ENCODE measurements around the gene SLC28A1. TPM values are rescaled to one million over a fixed set of nuclear protein-coding genes. Genes with fewer than 3 reads are reported as not detected.

Gene SLC28A1
- total RNA-seq, 8 experiments from 2014 or later: 0.05 to 0.14 (median 0.14) TPM; not detected in 5

DNA sequence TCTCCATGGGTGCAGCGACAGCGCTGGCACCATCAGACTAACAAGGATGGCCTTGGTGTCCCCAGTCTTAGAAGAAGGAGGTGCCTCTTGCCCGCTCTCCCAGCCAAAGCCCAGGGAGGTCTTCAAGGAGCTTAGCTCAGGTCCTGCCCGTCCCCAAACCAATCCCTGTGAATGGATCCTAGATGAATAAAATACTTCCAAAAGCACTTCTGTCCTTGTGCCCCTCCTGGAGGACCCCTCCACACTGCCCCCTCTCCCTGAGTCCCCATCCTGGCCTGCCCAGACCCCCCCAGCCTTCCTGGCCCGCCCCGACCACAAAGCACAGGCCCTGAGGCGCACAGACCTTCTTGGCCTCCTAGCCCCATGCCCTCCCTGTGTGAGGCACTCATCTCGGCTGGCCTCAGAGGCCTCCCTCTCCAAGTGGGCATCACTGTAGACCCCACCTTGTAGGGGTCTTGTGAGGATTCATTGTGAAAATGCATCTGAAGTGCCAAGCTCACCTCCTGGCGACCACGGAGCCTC lies 8.4 kb downstream of the SLC28A1 start:
- in situ Hi-C loops (cut with MboI; ENCODE audit: low pct_unique_long_range_greater_than_20kb in 2 of 9, low sequenced_read_pairs in 9 of 9, unreplicated experiment in 9 of 9): no loop called here
- WGBS, 10 experiments: 80 to 100% methylated on average over 2 of the region's 10 CpGs; no CpG with 5 or more reads in 8 of the 10 experiments
- no peak overlapping the region for H3K27ac ChIP-seq
- H3K4me3 ChIP-seq: no peak overlapping the region
- no peaks in the 10 kb centered on the region for H3K4me1 ChIP-seq (replicated peaks in 1 of 2)
- no peak for ATAC-seq (replicated peaks in 6 of 8)

DNA sequence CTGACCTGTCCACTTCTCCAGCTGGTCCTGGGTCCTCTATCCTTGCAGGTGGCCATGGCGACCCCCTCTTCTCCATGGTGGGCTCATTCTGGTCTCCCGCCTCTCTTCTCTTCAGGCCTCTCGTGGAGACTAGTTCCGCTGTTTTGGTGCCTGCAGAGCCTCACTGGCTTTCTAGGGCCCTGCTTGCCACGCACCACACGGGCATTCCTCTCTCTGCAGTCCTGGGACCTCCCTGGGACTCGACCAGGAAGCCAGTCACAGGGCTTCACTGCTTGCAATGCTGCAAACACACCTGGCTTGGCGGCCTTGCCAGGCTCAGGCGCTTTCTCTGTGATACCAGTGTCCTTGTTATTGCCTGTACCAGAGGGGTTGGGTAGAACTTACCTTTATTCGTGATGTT lies 9.1 kb downstream of the SLC28A1 start:
- no peak for ATAC-seq (replicated peaks in 6 of 8)
- Histone ChIP-seq H3K4me1 (replicated peaks in 1 of 2) (no peaks in the 10 kb centered on the region), H3K27ac (no peak overlapping the region), H3K4me3 (no peak overlapping the region)
- in situ Hi-C loops (cut with MboI; ENCODE audit: low pct_unique_long_range_greater_than_20kb in 2 of 9, low sequenced_read_pairs in 9 of 9, unreplicated experiment in 9 of 9): no loop called here
- WGBS, 10 experiments: 50 to 100% (median 80%) methylated on average over 1 to 10 of the region's 10 CpGs; no CpG with 5 or more reads in 2 of the 10 experiments

DNA sequence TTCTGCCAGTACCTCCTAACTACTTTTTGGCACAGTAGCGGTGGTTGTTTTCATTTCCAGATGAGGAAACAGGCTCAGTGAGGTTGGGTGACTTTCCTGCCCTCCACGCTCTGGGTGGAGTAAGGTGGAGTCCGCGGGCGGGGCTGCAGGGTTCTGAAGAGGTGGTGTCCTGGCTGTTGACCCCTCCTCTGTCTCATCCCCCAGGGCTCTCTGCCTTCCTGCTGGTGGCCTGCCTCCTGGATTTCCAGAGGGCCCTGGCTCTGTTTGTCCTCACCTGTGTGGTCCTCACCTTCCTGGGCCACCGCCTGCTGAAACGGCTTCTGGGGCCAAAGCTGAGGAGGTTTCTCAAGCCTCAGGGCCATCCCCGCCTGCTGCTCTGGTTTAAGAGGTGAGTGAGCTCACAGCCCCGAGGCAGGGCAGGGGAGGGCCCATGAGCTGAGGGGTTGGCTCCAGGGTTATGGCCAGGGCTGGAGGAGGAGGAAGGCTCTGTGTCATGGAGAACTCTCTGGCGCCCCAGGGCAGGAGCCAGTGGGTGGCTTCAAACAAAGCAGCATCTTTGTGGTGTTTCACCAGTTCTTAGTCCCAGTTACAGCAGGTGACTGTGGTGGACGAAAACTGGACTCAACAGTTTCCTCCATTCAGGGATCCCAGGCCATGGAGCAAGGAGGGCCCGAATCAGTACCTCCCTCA lies 10.4 kb downstream of the SLC28A1 start:
- 60 to 100% (median 82%) methylated on average over 1 to 8 of the region's 12 CpGs; no CpG with 5 or more reads in 4 of the 10 experiments for WGBS, 10 experiments
- Histone ChIP-seq H3K4me3 (no peak overlapping the region), H3K4me1 (replicated peaks in 1 of 2) (no peaks in the 10 kb centered on the region), H3K27ac (no peak overlapping the region)
- peak in 3 of 8 experiments; percentile 31 to 81 (median 71) for ATAC-seq (replicated peaks in 6 of 8)
- in situ Hi-C loops (cut with MboI; ENCODE audit: low pct_unique_long_range_greater_than_20kb in 2 of 9, low sequenced_read_pairs in 9 of 9, unreplicated experiment in 9 of 9): no loop called here

DNA sequence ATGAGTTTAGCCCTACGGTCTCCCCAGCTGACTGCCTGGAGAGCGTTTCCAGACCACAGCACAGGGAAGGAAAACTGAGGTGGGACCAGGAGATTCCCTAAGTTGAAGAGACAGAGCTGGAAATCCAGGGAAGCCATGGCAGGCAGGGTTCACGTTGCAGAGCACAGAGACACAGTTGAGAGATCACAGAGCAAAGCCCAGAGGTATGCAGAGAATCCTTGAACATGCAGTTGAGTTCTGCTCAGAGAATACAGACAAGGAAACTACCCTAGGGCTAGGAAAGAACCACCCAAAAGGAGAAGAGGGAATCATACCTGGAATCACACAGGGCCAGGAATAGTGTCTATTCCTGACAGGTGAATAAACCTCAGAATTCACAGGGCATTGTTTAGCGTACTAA lies 14.3 kb downstream of the SLC28A1 start:
- Histone ChIP-seq H3K27ac (no peak overlapping the region), H3K4me3 (no peak overlapping the region), H3K4me1 (replicated peaks in 1 of 2) (no peaks in the 10 kb centered on the region)
- ATAC-seq (replicated peaks in 6 of 8): no peak
- in situ Hi-C loops (cut with MboI; ENCODE audit: low pct_unique_long_range_greater_than_20kb in 2 of 9, low sequenced_read_pairs in 9 of 9, unreplicated experiment in 9 of 9): no loop called here
- 34 to 100% (median 57%) methylated on average over 1 to 4 of the region's 4 CpGs; no CpG with 5 or more reads in 2 of the 10 experiments for WGBS, 10 experiments

DNA sequence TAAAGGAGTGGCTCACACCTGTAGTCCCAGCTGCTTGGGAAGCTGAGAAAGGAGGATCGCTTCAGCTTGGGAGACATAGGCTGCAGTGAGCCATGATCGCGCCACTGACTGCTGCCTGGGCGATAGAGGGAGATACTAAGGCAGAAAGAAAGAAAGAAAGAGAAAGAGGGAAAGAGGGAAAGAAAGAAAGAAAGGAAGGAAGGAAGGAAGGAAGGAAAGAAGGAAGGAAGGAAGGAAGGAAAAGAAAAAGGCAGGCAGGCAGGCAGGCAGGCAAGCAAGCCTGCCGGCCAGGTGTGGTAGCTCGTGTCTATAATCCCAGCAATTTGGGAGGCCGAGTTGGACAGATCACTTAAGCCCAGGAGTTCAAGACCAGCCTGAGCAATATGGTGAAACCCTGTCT lies 15.3 kb downstream of the SLC28A1 start:
- ATAC-seq (replicated peaks in 6 of 8): no peak
- in situ Hi-C loops (cut with MboI; ENCODE audit: low pct_unique_long_range_greater_than_20kb in 2 of 9, low sequenced_read_pairs in 9 of 9, unreplicated experiment in 9 of 9): no loop called here
- H3K27ac ChIP-seq: no peak overlapping the region
- H3K4me3 ChIP-seq: no peak overlapping the region
- H3K4me1 ChIP-seq (replicated peaks in 1 of 2): no peaks in the 10 kb centered on the region
- 67 to 100% (median 92%) methylated on average over 1 to 7 of the region's 7 CpGs; no CpG with 5 or more reads in 3 of the 10 experiments for WGBS, 10 experiments

DNA sequence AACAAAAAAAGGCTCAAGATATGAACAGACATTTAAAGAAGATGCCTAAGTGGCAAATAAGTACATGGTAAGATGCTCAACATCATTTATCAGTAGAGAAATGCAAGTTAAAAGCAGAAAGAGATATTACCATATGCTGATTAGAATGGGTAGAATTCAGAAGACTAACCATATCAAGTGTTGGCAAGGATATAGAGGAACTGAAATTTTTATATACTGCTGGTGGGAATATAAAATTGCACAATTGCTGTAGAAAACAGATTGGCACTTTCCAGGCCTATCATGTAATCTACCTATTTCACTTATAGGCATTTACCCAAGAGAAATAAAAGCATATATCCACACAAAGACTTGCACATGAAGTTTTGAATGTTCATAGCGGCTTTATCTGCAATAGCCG lies 17.1 kb downstream of the SLC28A1 start:
- H3K4me3 ChIP-seq: no peak overlapping the region
- in situ Hi-C loops (cut with MboI; ENCODE audit: low pct_unique_long_range_greater_than_20kb in 2 of 9, low sequenced_read_pairs in 9 of 9, unreplicated experiment in 9 of 9): no loop called here
- 63 to 100% (median 87%) methylated on average over 1 to 2 of the region's 2 CpGs; no CpG with 5 or more reads in 1 of the 10 experiments for WGBS, 10 experiments

DNA sequence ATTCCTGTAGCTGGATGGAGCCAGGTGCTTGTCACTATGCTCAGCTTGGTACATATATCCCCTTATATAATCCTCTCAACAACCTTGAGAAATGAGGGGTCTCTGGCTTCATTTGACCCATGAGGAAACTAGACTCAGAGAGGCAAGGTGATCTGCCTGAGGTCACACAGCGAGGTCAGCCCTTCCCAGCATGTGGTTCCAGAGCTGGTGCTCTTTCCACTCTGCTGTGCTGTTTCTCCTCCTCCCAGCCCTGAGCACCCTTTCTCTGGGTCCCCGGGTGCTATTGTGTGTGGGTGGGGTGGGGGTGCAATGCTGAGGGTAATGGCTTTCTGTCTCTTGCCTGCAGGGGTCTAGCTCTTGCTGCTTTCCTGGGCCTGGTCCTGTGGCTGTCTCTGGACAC lies 19.3 kb downstream of the SLC28A1 start:
- Histone ChIP-seq H3K4me3 (no peak overlapping the region), H3K27ac (no peak overlapping the region), H3K4me1 (replicated peaks in 1 of 2) (no peaks in the 10 kb centered on the region)
- 80 to 100% (median 80%) methylated on average over 1 to 2 of the region's 2 CpGs; no CpG with 5 or more reads in 6 of the 10 experiments for WGBS, 10 experiments
- no peak for ATAC-seq (replicated peaks in 6 of 8)
- in situ Hi-C loops (cut with MboI; ENCODE audit: low pct_unique_long_range_greater_than_20kb in 2 of 9, low sequenced_read_pairs in 9 of 9, unreplicated experiment in 9 of 9): no loop called here

More for the DNA sequence above, 17.1 kb downstream of the SLC28A1 start:
- ATAC-seq (replicated peaks in 6 of 8): no peak
- Histone ChIP-seq H3K4me1 (replicated peaks in 1 of 2) (no peaks in the 10 kb centered on the region), H3K27ac (no peak overlapping the region)

DNA sequence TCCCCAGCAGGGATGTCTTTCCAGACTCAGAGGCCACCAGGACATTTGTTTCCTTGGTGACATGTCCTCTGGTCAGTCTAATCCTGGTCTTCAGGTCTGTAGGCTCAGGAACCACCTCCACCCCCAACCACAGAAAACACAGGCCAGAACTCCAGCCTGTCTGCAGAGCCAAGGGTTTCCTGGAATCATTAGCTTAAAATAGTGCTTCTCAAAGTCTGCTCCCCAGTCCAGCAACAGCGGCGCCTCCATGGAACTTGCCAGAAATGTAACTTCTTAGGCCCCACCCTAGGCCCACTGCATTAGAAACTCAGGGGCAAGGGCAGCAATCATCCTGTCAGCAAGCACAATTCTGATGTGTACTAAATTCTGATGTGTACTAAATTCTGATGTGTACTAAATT lies 20.0 kb downstream of the SLC28A1 start:
- in situ Hi-C loops (cut with MboI; ENCODE audit: low pct_unique_long_range_greater_than_20kb in 2 of 9, low sequenced_read_pairs in 9 of 9, unreplicated experiment in 9 of 9): no loop called here
- WGBS, 10 experiments: 60 to 100% (median 92%) methylated on average over 2 of the region's 2 CpGs; no CpG with 5 or more reads in 6 of the 10 experiments
- no peak overlapping the region for H3K4me3 ChIP-seq
- peak in 3 of 8 experiments; percentile 74 to 94 (median 85) for ATAC-seq (replicated peaks in 6 of 8)
- no peak overlapping the region for H3K27ac ChIP-seq
- H3K4me1 ChIP-seq (replicated peaks in 1 of 2): no peaks in the 10 kb centered on the region

DNA sequence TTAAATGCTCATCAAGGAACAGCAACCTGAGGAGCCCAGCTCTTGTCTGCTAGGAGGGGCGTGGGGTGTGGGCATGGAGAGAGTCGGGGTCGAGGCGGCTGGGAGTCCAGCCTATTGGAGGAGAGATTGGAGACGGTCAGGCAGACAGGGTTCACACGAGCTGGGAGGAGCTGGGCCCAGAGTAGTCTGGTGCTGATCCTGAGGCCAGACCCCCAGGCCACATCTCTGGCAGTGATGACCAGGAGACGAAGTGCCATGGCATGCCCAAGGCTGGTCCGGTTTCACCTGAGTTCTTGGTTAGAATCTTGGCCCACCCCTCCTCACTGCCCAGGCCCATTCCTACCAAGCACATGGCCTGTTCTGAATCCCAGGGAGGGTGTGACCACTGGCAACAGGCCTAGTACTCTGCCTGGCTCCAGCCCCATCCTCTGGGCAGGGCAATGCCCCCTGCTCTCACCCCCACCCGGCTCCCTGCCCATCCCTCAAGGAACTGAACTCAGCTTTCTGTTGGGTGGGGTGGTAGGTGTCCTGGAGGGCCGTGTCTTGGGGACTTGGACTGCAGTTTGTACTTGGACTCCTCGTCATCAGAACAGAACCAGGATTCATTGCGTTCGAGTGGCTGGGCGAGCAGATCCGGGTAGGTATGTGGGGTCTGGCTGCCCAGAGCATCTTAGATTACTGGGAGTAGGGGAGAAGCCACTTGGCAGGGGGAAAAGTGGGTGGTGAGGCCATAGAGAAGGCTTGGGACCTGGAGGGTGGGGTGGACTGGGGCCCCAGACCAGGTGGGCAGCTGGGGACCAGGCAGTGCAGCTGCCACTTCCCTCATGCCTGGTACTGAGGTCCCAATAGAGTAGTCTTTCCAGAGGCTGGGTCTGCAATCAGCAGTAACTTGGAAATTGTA lies 20.8 kb downstream of the SLC28A1 start:
- no peak overlapping the region for H3K4me3 ChIP-seq
- H3K27ac ChIP-seq: no peak overlapping the region
- ATAC-seq (replicated peaks in 6 of 8): peak in 3 of 8 experiments; percentile 19 to 38 (median 26)
- H3K4me1 ChIP-seq (replicated peaks in 1 of 2): no peaks in the 10 kb centered on the region
- 80% methylated on average over 1 of the region's 15 CpGs; no CpG with 5 or more reads in 9 of the 10 experiments for WGBS, 10 experiments
- in situ Hi-C loops (cut with MboI; ENCODE audit: low pct_unique_long_range_greater_than_20kb in 2 of 9, low sequenced_read_pairs in 9 of 9, unreplicated experiment in 9 of 9): no loop called here

DNA sequence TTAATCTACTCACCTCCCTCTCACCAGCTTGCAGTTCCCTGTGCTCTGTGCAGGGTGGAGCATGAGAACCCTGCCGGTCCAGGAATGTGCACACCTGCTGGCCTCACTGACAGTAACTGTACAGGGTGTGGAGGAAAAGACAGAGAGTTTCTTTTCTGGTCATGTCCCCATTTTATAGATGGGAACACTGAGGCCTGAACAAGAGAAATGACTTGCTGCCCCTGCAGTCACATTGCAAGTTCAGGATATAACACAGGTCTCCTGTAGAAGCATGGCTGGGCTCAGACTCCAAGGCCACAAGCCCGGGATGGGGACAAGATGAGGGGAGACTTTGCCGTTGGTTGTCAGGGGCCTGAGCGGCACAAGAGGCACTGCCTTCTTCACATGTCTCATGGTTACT lies 23.3 kb downstream of the SLC28A1 start:
- WGBS, 10 experiments: 87 to 100% (median 100%) methylated on average over 1 to 3 of the region's 4 CpGs; no CpG with 5 or more reads in 5 of the 10 experiments
- ATAC-seq (replicated peaks in 6 of 8): no peak
- Histone ChIP-seq H3K27ac (no peak overlapping the region), H3K4me1 (replicated peaks in 1 of 2) (no peaks in the 10 kb centered on the region), H3K4me3 (no peak overlapping the region)
- in situ Hi-C loops (cut with MboI; ENCODE audit: low pct_unique_long_range_greater_than_20kb in 2 of 9, low sequenced_read_pairs in 9 of 9, unreplicated experiment in 9 of 9): no loop called here

DNA sequence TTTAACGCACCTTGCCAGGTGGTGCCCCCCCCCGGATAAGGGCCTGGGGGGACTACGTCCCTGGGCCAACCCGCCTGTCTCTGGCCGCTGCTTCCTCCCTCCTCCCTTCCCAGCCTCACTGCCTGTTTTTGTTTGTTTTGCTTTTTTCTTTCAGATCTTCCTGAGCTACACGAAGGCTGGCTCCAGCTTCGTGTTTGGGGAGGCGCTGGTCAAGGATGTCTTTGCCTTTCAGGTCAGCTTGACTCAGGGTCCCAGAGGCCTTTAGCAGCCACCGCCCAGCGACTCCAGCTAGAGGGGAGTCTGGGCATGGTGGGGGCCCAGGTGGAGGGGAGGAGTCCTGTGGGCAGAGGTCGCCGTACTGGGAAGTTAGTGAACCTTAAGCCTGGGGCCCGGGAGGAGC lies 24.1 kb downstream of the SLC28A1 start:
- in situ Hi-C loops (cut with MboI; ENCODE audit: low pct_unique_long_range_greater_than_20kb in 2 of 9, low sequenced_read_pairs in 9 of 9, unreplicated experiment in 9 of 9): no loop called here
- H3K4me1 ChIP-seq (replicated peaks in 1 of 2): no peaks in the 10 kb centered on the region

DNA sequence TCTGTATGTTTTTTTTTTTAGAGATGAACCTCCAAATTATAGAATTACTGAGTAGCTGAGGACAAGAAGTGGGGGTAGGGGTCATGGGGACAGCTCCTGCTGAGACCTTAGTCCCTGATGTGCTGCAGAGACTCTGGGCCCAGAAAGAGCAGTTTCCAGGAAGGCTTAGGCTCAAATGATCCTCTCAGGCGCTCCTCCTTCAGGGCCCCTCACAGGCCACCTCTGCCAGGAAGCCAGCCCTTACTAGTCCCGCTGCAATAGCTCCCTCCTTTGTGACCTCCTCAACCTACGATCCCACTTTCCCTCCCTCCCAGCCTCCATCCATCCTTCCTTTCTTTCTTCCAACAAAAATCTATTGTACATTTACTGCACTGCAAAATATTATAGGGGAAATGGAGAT lies 24.6 kb downstream of the SLC28A1 start:
- no peaks in the 10 kb centered on the region for H3K4me1 ChIP-seq (replicated peaks in 1 of 2)
- H3K27ac ChIP-seq: no peak overlapping the region
- no peak overlapping the region for H3K4me3 ChIP-seq
- WGBS, 10 experiments: 65 to 100% (median 71%) methylated on average over 1 to 3 of the region's 3 CpGs; no CpG with 5 or more reads in 5 of the 10 experiments
- no peak for ATAC-seq (replicated peaks in 6 of 8)
- in situ Hi-C loops (cut with MboI; ENCODE audit: low pct_unique_long_range_greater_than_20kb in 2 of 9, low sequenced_read_pairs in 9 of 9, unreplicated experiment in 9 of 9): no loop called here

More for the DNA sequence above, 24.1 kb downstream of the SLC28A1 start:
- Histone ChIP-seq H3K27ac (no peak overlapping the region), H3K4me3 (no peak overlapping the region)
- 27 to 100% (median 92%) methylated on average over 1 to 5 of the region's 13 CpGs; no CpG with 5 or more reads in 3 of the 10 experiments for WGBS, 10 experiments
- ATAC-seq (replicated peaks in 6 of 8): no peak

DNA sequence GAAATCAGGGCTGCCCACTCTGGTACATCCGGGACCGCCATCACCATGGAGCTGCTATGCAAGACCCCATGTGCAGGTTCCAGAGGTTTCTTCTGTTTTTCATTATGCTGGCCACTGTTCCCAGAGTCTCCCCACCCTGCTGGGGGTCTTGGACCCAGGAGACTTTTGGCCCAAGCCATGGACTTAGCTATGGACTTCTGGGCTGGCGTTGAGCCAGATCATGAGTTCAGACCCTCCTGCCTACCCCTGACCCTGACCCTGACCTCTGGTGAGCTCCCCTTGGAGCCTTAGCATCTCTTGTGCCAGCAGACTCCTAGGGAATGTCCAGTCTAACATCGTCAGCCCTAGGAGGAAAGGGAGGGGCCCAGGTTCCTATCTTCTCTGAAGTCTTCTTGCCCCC lies 25.3 kb downstream of the SLC28A1 start:
- in situ Hi-C loops (cut with MboI; ENCODE audit: low pct_unique_long_range_greater_than_20kb in 2 of 9, low sequenced_read_pairs in 9 of 9, unreplicated experiment in 9 of 9): no loop called here
- peaks cover 3 to 5% of the 10 kb centered on the region in 2 donors for H3K4me1 ChIP-seq (replicated peaks in 1 of 2)
- ATAC-seq (replicated peaks in 6 of 8): no peak
- H3K4me3 ChIP-seq: no peak overlapping the region
- WGBS, 10 experiments: 62 to 100% (median 85%) methylated on average over 1 to 4 of the region's 4 CpGs; no CpG with 5 or more reads in 4 of the 10 experiments
- no peak overlapping the region for H3K27ac ChIP-seq
